Neural progenitor cell (in vitro differentiated cells): ENCODE results near the gene FSTL4.

ENCODE experiments used
- EZH2 ChIP-seq: fragments of 200-600 bp; sonication (generic); IDR thresholded peaks from 2 replicates; pipeline ENCODE4 v1.6.1; 2017; ENCODE audit warnings: antibody characterized with exemption, mild to moderate bottlenecking, moderate library complexity
- TF ChIP-seq, protein P1 (sequence below): fragments of 200-600 bp; sonication (generic); IDR thresholded peaks from 2 replicates; pipeline ENCODE4 v1.5.1; 2017; ENCODE audit warnings: antibody characterized with exemption, mild to moderate bottlenecking

DNA sequence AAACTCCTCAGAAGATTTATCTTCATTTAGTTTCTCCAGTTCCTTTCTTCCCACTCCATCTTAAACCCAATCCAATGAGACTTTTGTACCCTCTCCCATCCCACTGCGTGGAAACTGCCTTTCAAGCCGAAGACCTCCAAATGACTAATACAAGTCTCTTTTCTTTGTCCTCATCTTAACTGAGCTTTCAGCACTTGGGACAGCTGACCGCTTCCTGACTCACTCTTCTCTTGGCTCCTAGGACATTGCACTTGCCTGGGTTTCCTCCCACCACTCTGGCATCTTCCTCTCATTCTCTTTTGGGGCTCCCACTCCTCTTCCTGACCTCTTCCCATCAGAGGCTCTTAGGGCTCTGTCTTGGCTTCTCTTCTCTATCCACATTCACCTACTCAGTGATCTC, 316.8 kb downstream of the FSTL4 start:
- TF ChIP-seq EZH2 = no peak
- TF ChIP-seq, protein P1, sequence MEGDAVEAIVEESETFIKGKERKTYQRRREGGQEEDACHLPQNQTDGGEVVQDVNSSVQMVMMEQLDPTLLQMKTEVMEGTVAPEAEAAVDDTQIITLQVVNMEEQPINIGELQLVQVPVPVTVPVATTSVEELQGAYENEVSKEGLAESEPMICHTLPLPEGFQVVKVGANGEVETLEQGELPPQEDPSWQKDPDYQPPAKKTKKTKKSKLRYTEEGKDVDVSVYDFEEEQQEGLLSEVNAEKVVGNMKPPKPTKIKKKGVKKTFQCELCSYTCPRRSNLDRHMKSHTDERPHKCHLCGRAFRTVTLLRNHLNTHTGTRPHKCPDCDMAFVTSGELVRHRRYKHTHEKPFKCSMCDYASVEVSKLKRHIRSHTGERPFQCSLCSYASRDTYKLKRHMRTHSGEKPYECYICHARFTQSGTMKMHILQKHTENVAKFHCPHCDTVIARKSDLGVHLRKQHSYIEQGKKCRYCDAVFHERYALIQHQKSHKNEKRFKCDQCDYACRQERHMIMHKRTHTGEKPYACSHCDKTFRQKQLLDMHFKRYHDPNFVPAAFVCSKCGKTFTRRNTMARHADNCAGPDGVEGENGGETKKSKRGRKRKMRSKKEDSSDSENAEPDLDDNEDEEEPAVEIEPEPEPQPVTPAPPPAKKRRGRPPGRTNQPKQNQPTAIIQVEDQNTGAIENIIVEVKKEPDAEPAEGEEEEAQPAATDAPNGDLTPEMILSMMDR = no peak
